GM21529 (cell line): ENCODE measurements around the gene TXK.
A peak's percentile ranks its signal among the peaks of the same experiment; 100 is the strongest.

Experiments used
- ATAC-seq: cut with Tn5 transposase; IDR thresholded peaks from one replicate; pipeline ENCODE4 v1.9.1; 2021; ENCODE audit not compliant: unreplicated experiment

TXK gene

GRCh38 chr4:48138511-48138910 is 4.5 kb upstream of the TXK start:
- ATAC-seq, result no peak

GRCh38 chr4:48137846-48138245 is 3.8 kb upstream of the TXK start:
- ATAC-seq, result no peak

DNA sequence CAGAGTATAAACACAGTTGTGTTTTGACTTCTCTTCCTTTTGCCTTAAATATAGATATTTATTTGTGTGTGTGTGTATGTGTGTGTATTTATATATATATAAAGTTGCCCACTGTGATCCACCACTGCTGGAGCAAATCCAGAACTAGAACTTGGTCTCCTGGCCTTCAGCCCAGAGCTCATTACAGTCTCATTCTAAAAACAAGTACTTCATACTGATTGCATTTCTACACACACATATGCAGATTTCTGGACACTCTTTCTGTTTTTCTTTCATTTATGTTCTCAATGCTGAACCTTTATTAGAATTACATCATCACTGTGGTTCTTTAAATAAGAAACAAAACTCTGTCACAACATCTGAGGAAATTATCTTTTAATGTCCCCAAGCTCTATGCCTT is 381 bp downstream of the TXK start:
- no peak for ATAC-seq

GRCh38 chr4:48131736-48132135 is 2.3 kb downstream of the TXK start:
- ATAC-seq, result no peak

DNA sequence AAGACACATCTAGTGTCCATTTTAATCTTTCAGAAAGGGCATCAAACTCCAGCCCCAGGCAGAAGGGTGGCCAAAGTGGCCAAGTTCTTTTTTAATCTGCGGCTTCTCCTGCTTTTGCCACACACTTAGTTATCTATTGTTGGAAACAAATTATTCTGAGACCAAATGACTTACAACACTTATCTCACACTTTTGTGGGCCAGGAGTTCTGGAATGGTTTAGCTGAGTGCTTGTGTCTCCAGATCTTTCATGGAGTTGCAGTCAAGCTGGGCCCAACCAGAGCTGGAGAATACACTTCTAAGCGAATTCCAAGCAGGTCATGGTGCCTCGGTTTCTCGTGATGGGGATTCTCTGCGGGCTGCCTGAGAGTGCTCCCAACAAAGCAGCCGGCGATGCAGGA is 4.0 kb downstream of the TXK start:
- no peak for ATAC-seq

- no peak for ATAC-seq
Measured at GRCh38 chr4:48129307-48130014, 4.6 kb downstream of the TXK start.

DNA sequence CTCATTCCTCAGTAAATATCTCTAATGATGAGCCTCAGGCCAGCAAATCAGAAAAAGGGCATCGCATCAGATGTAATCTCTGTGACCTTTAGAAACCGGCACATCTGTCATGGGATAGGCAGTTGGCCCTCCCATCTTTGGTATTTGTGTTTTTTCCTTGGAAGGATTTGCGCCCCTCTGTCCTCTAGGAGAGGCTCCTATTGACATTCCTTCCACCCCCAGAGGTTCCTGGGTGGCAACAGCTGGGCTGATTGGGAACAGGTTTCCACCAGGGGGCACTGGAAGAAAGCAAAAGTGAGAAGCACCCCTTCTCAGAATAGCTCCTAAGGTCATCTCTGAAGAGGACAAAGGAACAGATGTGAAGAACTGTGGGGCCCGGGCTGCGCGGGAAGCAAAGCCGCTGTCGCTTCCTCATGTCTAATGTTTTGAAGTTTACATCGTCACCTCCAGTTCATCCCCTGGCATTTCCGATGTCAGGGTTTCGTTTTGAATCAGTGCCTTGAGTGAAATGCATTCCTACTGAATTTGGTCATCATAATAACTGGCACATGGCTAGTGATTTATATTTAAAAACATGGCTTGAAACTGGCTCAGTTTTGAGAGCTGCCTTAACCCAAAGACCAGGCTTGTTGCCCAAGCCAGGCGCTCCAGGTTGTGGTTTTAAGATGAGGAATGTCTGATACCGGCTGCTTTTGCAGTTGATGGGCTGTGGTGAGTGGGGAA is 6.2 kb downstream of the TXK start:
- ATAC-seq, result peak; percentile 90

DNA sequence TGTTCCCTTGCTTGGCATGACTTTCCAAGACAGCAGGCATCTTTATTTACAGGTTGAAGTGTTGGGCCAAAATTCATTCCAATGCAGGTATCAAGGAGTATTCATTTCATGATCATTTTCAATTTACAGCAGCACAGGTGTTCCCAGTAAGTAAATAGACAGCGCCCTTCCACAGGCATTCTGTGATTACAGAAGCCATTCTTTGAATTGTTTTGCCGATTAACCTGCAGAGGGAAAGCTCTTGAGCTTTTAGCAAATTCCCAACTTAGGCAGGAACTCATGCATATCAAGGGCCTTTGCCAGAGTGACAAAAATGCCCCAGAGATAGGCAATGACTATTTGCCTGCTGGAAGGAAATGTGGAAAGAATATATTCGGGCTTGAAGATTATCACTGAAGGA is 6.8 kb downstream of the TXK start:
- no peak for ATAC-seq

DNA sequence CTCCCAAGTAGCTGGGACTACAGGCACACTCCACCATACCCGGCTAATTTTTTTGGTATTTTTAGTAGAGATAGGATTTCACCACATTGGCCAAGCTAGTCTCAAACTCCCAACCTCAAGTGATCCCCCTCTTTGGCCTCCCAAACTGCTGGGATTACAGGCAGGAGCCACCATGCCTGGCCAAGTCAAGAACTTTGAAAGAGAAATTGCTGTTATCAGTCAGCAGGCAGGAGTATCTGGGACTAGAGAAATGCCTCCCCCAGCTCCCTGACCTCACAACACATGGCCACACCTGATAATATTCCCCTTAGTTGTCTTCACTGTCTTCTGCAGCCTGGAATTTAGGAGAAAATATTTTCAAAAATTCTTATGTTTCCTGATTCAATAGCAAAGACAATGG is 7.4 kb downstream of the TXK start:
- ATAC-seq, result no peak

DNA sequence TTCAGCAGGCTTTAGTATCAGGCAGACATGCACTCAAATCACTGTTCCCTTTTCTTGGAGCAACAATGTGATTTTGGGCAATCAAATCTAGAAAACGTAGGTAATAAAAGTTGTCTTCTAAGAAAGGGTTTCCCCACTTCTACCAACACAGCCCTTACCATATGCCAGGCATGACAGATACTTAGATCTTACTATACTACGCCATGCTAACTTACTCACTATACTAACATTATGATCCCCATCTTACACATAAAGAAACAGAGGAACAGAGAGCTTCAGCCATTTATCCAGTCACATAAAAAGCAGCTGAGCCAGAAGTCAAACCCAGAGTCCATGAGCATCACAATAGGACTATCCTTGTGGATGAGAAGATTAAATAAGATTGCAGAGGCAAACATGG is 9.2 kb downstream of the TXK start:
- no peak for ATAC-seq

GRCh38 chr4:48122756-48123155 is 11.3 kb downstream of the TXK start:
- no peak for ATAC-seq

GRCh38 chr4:48121180-48121579 is 12.9 kb downstream of the TXK start:
- no peak for ATAC-seq

GRCh38 chr4:48120132-48120531 is 13.9 kb downstream of the TXK start:
- ATAC-seq, result no peak

DNA sequence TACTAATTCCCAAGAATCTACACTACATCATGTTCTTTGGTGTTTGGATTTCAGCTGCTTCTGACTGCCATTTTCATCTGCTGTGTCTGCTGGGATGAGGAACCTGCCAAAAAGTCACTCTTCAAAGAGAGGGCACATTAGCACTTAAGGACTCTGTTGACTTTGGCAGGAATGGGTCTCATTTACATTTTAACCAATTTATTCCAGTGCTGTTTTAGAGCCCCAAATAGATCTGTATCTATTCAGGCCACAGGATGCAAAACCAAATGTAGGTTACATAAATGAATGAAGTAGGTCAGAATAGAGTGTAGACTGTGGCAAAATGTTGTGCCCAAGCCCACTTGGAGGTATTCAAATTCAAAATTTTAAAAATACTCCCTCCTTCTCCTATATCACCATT is 14.4 kb downstream of the TXK start:
- no peak for ATAC-seq

DNA sequence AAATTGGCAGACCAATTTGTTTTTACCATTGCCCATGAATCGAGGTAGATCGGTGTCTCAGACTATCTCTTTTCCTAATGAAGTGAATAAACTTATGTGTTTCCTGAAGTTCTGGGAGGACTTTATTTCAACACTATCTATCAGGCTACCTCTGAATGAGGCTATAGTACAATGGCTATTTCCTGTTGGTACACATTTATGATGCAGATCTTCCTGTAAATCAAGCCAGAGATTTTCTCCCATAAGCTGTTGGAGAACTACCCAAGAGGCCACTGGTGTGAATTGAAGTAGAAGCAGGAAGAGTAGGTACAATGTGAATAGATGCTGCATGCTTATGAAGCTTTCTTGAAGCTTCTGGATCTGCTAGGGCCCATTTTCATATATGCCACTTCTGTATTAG is 16.0 kb downstream of the TXK start:
- no peak for ATAC-seq

- ATAC-seq, result no peak
Measured at GRCh38 chr4:48116582-48116981, 17.5 kb downstream of the TXK start.

- ATAC-seq, result no peak
Measured at GRCh38 chr4:48114412-48114811, 19.6 kb downstream of the TXK start.

DNA sequence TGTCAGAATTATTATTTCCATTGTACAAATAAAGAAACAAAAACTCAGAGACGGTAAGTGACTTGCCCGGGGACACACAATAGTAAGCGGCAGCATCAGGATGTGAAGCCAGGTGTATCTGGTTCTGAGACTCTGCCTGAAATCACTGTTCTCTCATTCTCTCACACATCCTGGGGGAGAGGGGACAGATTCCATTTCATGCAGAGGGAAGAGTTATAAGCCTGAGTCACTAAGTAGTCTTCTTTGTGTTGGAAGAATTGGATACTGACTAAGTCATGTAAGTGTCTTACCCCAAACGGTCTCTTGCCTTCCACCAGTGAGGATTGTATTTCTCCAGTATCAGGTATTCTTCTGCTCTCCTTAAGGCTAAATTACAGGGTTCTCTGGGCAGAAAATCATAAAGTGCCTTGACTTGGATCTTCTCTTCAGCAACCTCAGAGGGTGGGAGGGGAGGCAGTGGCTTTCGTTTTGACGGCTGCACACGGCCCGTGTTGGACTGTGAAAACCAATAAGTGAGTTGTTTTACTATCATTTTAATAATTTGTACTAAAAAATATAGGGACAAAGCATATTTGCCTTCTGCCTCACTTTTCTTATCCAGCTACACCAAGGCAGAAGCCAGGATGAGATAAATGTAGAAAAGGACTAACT is 21.9 kb downstream of the TXK start:
- no peak for ATAC-seq

DNA sequence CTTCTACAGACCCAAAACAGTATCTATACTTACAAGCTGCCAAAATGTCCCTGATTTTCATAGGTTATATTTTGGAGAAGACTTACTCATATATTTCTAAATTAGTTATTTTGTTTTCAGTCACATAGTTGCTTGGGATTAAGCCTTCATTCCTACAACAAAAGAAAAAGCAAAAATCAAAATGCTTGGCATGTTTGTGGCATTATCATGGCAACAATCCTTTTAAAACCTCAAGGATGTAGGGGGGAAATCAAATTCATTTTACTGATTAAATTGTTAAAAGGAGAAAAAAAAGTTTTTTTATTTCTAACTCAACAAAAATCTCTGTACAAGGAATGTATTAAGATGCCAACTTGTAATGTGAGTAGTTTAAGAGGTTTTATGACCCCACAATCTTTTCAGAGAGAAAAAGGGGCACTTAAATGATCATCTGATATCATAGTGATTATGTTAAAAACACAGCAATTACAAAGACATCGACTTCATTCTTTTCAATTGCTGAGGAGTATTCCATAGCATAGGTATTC is 23.5 kb downstream of the TXK start:
- ATAC-seq, result no peak

- peak; percentile 82 for ATAC-seq
Measured at GRCh38 chr4:48109413-48110263, 24.4 kb downstream of the TXK start.
